ACC112 (cell line): ENCODE data around the gene RSPH3.
"Not testable (repeated sequence)": the region's sequence is repeated elsewhere in the genome, so short reads cannot be mapped to it uniquely, and the experiment has no call there.

Source experiments
- H2AFZ ChIP-seq: fragments of 200-600 bp; sonication (generic); one replicate; pipeline ENCODE4 v1.6.0; 2017; ENCODE audit warnings: antibody characterized with exemption, low read length; ENCODE audit not compliant: unreplicated experiment
- H3K27ac ChIP-seq: fragments of 200-600 bp; sonication (generic); 2 replicates; pipeline ENCODE4 v1.5.1; 2014; ENCODE audit warnings: low read depth, mild to moderate bottlenecking, antibody characterized with exemption, low read length, moderate library complexity
- H3K27me3 ChIP-seq: fragments of 200-600 bp; sonication (generic); 2 replicates; pipeline ENCODE4 v1.6.1; 2014; ENCODE audit warnings: mild to moderate bottlenecking, antibody characterized with exemption, low read length, moderate library complexity, mixed read lengths; ENCODE audit not compliant: insufficient read depth
- H3K36me3 ChIP-seq: fragments of 200-600 bp; sonication (generic); 2 replicates; pipeline ENCODE4 v1.6.1; 2016; ENCODE audit warnings: mild to moderate bottlenecking, antibody characterized with exemption, low read length, moderate library complexity, mixed read lengths; ENCODE audit not compliant: insufficient read depth
- H3K4me1 ChIP-seq: fragments of 200-600 bp; sonication (generic); one replicate; pipeline ENCODE4 v1.6.1; 2016; ENCODE audit warnings: low read length, mixed read lengths; ENCODE audit not compliant: insufficient read depth, unreplicated experiment, control insufficient read depth
- H3K4me3 ChIP-seq: fragments of 200-600 bp; sonication (generic); 2 replicates; pipeline ENCODE4 v1.5.1; 2014; ENCODE audit warnings: mild to moderate bottlenecking, low read depth, low read length
- H3K79me2 ChIP-seq: fragments of 200-600 bp; sonication (generic); one replicate; pipeline ENCODE4 v1.6.0; 2016; ENCODE audit warnings: low read length; ENCODE audit not compliant: control insufficient read depth, unreplicated experiment, insufficient read depth

RSPH3 gene

GRCh38 chr6:159002432-159003155, 2.6 kb upstream of the RSPH3 start:
- Histone ChIP-seq H3K4me3 (no peak overlapping the region), H3K79me2 (peaks cover 11% of the 10 kb centered on the region), H3K36me3 (no peaks in the 10 kb centered on the region), H3K4me1 (peaks cover 18% of the 10 kb centered on the region), H3K27ac (no peak overlapping the region), H2AFZ (peak overlapping the region; percentile 11), H3K27me3 (no peaks in the 10 kb centered on the region)

DNA sequence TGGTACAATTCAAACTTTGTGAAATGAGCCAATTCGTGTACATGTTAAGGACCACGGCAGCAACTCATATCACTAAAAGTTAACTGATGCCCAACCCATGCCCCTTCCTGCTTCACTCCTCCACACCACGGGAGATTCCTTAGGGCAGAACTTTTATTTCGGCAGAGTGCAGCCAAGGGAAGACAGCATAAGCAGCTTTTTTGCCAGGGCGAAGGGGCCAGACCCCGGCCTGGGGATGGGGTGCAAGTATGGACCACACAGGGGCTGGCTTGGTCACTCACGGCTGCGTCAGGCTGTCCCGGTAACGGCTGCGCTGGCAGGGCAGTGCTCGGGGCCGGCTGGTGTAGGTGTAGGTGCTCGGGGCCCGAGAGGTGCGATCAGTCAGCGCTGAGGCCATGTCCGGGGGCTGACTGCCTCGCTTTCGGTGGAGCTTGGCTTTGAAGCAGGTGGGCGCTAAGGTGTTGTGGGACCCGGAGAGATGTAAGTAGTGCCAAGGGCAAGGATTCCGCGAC, 792 bp downstream of the RSPH3 start:
- Histone ChIP-seq H3K4me3 (peak overlapping the region; percentile 94), H3K4me1 (peaks cover 36% of the 10 kb centered on the region), H3K27me3 (no peaks in the 10 kb centered on the region), H3K79me2 (peaks cover 14% of the 10 kb centered on the region), H2AFZ (peak overlapping the region; percentile 96), H3K36me3 (peaks cover 3% of the 10 kb centered on the region; the same call in 1 of the 2 replicates), H3K27ac (peak overlapping the region; percentile 75; the same call in 1 of the 2 replicates)

- H3K4me3 ChIP-seq, result no peak overlapping the region
- H3K27ac ChIP-seq, result peak overlapping the region; percentile 82; the same call in 1 of the 2 replicates
- no peak overlapping the region for H2AFZ ChIP-seq
- peaks cover 14% of the 10 kb centered on the region for H3K79me2 ChIP-seq
- H3K4me1 ChIP-seq, result peaks cover 28% of the 10 kb centered on the region
- peaks cover 12% of the 10 kb centered on the region; the same call in 1 of the 2 replicates for H3K36me3 ChIP-seq
- H3K27me3 ChIP-seq, result no peaks in the 10 kb centered on the region
Observed at GRCh38 chr6:158996856-158997255, 3.1 kb downstream of the RSPH3 start.

- no peak overlapping the region for H3K27ac ChIP-seq
- peaks cover 18% of the 10 kb centered on the region for H3K4me1 ChIP-seq
- H3K27me3 ChIP-seq, result no peaks in the 10 kb centered on the region
- peaks cover 19% of the 10 kb centered on the region for H3K36me3 ChIP-seq
- H3K4me3 ChIP-seq, result no peak overlapping the region
- no peak overlapping the region for H2AFZ ChIP-seq
- H3K79me2 ChIP-seq, result peaks cover 3% of the 10 kb centered on the region
Observed at GRCh38 chr6:158993639-158994038, 6.4 kb downstream of the RSPH3 start.

- peaks cover 3% of the 10 kb centered on the region for H3K79me2 ChIP-seq
- H3K36me3 ChIP-seq, result peaks cover 16% of the 10 kb centered on the region
- no peak overlapping the region for H3K4me3 ChIP-seq
- H3K27me3 ChIP-seq, result no peaks in the 10 kb centered on the region
- no peak overlapping the region for H3K27ac ChIP-seq
- peaks cover 14% of the 10 kb centered on the region for H3K4me1 ChIP-seq
- no peak overlapping the region for H2AFZ ChIP-seq
Observed at GRCh38 chr6:158991017-158991723, 8.8 kb downstream of the RSPH3 start.

DNA sequence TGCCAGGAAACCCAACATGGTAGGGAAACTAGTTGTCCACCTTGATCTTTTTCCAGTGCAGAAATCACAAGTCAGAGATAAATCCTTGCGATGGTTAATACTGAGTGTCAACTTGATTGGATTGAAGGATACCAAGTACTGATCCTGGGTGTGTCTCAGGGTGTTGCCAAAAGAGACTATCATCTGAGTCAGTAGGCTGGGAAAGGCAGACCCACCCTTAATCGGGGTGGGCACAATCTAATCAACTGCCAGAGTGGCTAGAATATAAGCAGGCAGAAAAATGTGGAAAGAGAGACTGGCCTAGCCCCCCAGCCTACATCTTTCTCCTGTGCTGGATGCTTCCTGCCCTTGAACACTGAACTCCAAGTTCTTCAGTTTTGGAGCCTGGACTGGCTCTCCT, 10.3 kb downstream of the RSPH3 start:
- H3K4me3 ChIP-seq, H3K27me3 ChIP-seq, H3K79me2 ChIP-seq, H3K27ac ChIP-seq, H2AFZ ChIP-seq, H3K4me1 ChIP-seq: not testable (repeated sequence)
- H3K36me3 ChIP-seq, result peaks cover 16% of the 10 kb centered on the region

DNA sequence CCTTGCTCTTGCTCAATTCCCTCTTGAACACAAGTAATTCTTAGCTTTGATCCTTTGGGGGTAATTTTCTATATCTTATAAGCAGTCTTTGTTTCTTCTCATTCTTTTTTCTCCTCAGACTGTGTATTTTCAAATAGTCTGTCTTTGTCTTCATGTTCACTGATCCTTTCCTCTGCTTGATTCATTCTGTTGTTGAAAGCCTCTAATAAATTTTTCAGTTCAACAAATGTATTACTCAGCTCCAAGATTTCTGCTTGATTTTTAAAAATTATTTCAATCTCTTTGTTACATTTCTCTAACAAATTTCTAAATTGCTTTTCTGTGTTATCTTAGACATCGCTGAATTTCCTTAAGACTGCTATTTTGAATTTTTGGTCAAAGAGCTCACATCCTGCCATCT, 11.5 kb downstream of the RSPH3 start:
- no peak overlapping the region for H3K27ac ChIP-seq
- no peaks in the 10 kb centered on the region for H3K27me3 ChIP-seq
- H3K4me1 ChIP-seq, result no peaks in the 10 kb centered on the region
- no peak overlapping the region for H2AFZ ChIP-seq
- H3K4me3 ChIP-seq, result no peak overlapping the region
- H3K79me2 ChIP-seq, result no peaks in the 10 kb centered on the region
- peaks cover 14% of the 10 kb centered on the region for H3K36me3 ChIP-seq

DNA sequence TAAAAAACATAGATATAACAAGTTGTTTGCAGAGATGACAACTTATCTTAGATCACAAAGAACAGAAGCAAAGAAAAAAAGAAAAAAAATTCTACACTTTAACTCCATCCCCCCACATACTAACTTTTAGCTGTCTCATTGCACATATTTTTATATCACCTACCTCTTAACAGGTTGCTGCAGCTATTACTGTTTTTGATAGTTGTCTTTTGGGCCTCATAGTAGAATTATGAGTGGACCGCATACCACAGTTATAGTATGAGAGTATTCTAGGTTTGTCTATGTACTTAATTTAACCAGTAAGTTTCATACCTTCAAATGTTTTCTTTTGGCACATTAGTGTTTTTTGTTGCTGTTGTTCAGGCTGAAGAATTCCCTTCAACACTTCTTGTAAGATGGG, 12.3 kb downstream of the RSPH3 start:
- no peaks in the 10 kb centered on the region for H3K79me2 ChIP-seq
- peaks cover 11% of the 10 kb centered on the region for H3K36me3 ChIP-seq
- no peaks in the 10 kb centered on the region for H3K4me1 ChIP-seq
- no peak overlapping the region for H3K27ac ChIP-seq
- H3K4me3 ChIP-seq, result no peak overlapping the region
- H3K27me3 ChIP-seq, result no peaks in the 10 kb centered on the region
- no peak overlapping the region for H2AFZ ChIP-seq

DNA sequence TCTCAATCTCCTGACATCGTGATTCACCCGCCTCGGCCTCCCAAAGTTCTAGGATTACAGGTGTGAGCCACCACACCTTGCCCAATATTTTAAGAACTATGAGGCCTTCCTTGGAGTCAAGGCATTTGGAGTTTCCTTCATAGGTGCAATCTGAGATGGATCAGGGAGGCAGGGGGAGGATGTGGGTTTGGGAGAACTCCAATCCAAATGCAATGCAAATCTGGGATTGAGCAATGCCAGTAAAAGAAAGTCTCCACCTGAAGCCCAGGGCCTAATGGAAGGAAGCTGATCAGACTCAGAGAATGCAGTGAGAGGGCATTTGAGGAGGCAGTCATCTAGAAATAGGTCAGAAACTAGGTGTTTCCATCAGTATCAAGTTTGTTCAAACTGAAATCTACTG, 21.2 kb downstream of the RSPH3 start:
- Histone ChIP-seq H3K27ac (no peak overlapping the region), H3K4me3 (no peak overlapping the region), H2AFZ (no peak overlapping the region)

DNA sequence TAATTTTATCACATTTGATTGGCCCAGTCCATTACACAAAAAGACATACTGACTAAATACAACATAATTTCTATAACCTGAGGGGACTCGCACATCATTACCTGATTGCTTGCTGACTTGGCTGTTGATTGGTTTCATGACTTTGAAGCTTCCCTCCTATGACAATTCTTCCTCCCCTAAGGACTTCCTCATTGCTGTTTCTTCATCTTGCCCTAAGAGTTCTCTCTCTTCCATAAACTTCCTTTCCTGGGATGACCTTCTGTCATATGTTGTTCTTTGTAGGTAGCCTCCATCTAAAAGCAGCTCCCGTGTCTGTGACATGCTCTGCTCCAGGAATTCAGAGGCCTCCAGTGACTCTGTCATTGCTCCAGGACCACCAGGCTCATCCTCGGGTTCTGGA, 22.6 kb downstream of the RSPH3 start:
- Histone ChIP-seq H3K4me1 (no peaks in the 10 kb centered on the region), H2AFZ (no peak overlapping the region), H3K4me3 (no peak overlapping the region)

More for the DNA sequence above, 21.2 kb downstream of the RSPH3 start:
- Histone ChIP-seq H3K36me3 (peaks cover 7% of the 10 kb centered on the region; the same call in 1 of the 2 replicates), H3K27me3 (no peaks in the 10 kb centered on the region), H3K4me1 (no peaks in the 10 kb centered on the region), H3K79me2 (no peaks in the 10 kb centered on the region)

More for the DNA sequence above, 22.6 kb downstream of the RSPH3 start:
- Histone ChIP-seq H3K36me3 (peaks cover 7% of the 10 kb centered on the region; the same call in 1 of the 2 replicates), H3K27me3 (no peaks in the 10 kb centered on the region), H3K27ac (no peak overlapping the region), H3K79me2 (no peaks in the 10 kb centered on the region)
